Adipocyte (in vitro differentiated cells): ENCODE results near the gene ARHGEF19.
"Not testable (repeated sequence)": the region's sequence is repeated elsewhere in the genome, so short reads cannot be mapped to it uniquely, and the experiment has no call there.

ENCODE experiments used
- DNase-seq: peaks from one replicate; pipeline ENCODE4 v3.0.0-alpha.2; 2015; ENCODE audit warnings: low read depth
- H3K27me3 ChIP-seq: replicated peaks from 2 replicates; pipeline ENCODE4 v1.7.0; 2013; ENCODE audit warnings: mild to moderate bottlenecking, low read length, moderate library complexity; ENCODE audit not compliant: control insufficient read depth, insufficient read depth
- H3K36me3 ChIP-seq: 2 replicates; pipeline ENCODE4 v1.7.0; 2013; ENCODE audit warnings: low read length, mild to moderate bottlenecking, moderate library complexity; ENCODE audit not compliant: control insufficient read depth, insufficient read depth, severe bottlenecking
- H3K4me1 ChIP-seq: 2 replicates; pipeline ENCODE4 v1.7.0; 2013; ENCODE audit warnings: mild to moderate bottlenecking, low read length, moderate library complexity; ENCODE audit not compliant: control insufficient read depth, insufficient read depth
- H3K4me3 ChIP-seq: 2 replicates; pipeline ENCODE4 v1.7.0; 2013; ENCODE audit warnings: mild to moderate bottlenecking, low read length, moderate library complexity
- H3K9ac ChIP-seq: 2 replicates; pipeline ENCODE4 v1.7.0; 2013; ENCODE audit warnings: mild to moderate bottlenecking, low read length, moderate library complexity
- H3K9me3 ChIP-seq: 2 replicates; pipeline ENCODE4 v1.7.0; 2013; ENCODE audit warnings: mild to moderate bottlenecking, low read length, moderate library complexity; ENCODE audit not compliant: control insufficient read depth

The ARHGEF19 gene

GRCh38 chr1:16218014-16218673, 5.7 kb upstream of the ARHGEF19 start:
- Histone ChIP-seq H3K27me3 (peaks cover 6% of the 10 kb centered on the region), H3K4me3 (no peak overlapping the region), H3K9ac (no peak overlapping the region), H3K36me3 (no peaks in the 10 kb centered on the region), H3K4me1 (peaks cover 12% of the 10 kb centered on the region), H3K9me3 (no peaks in the 10 kb centered on the region)
- no peak for DNase-seq

DNA sequence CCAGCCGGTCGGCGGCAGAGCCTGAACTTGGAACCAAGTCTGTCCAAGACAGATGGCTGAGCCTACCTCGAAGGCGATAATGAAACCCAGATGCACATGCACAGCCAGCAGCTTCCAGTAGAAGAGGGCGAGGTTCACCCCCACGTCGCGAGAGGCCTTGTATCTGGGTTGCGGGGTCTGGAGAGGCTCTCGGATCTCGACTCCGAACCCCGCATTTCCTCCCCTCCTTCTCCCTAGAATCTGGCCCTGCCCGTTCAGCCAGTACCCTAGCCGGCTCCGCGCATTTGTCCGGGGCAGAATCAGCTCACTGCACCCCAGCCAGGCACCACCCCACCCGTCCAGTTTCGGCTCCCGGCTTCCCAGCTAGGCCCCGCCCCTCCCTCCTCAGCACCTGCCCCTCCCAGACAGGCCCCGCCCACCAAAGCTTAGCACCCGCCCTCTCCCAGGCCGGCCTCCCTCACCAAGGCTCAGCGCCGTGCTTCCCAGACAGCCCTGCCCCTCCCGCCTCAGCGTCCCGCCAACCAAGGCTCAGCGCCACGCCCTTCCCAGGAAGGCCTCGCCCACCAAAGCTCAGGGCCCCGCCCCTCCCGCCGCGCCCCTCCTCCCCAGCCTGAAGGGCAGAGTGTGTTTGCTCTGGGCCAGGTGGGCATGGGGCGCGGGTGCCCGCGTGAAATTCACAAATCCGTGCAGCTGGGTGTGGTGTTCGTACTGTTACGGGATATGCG, 4.8 kb upstream of the ARHGEF19 start:
- no peaks in the 10 kb centered on the region for H3K36me3 ChIP-seq
- peak overlapping the region; percentile 42 for H3K9ac ChIP-seq
- peak; percentile 99 for DNase-seq
- H3K27me3 ChIP-seq = peaks cover 6% of the 10 kb centered on the region
- H3K4me3 ChIP-seq = peak overlapping the region; percentile 79
- no peaks in the 10 kb centered on the region for H3K9me3 ChIP-seq
- H3K4me1 ChIP-seq = peaks cover 12% of the 10 kb centered on the region

DNA sequence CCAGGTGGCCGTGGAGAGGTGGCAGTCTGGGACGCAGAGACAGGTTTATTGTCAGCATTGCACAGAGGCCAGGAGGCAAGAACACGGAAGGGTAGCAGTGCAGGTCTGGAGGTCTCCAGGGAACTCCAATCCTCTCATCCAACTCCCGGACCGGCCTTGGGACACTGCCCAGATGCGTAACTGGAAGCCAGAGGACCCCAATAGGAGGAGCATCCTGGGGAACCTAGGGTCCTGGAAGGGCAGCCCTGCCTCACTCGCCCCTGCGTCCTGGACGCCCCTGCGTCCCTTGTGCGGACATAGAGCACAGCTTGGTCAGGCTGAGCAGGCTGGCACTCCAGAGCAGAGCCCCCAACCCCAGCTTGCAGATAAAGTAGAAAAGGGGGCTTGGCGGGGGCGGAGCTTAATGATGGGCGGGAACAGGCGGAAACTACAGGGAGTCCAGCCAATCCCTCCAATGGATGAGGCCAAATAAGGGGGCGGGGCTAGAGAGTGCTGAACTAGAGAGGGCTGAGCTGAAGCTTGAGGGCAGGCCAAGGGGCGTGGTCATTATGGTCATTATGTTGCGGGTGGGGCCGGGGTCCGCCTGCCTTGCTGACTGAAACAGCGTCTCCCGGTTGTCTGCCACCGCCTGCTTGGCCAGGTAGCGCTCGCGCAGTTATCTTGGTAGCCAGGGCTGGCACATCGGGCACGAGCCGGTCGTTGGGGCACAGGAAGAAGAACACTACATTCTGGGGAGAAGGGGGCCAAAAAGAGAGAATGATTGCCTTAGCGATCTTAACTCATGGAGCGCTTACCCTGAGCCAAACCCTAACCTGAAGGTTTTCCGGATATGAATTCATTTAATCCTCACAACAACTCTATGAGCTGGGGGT, 3.7 kb upstream of the ARHGEF19 start:
- H3K9ac ChIP-seq = peak overlapping the region; percentile 42
- no peaks in the 10 kb centered on the region for H3K36me3 ChIP-seq
- no peaks in the 10 kb centered on the region for H3K9me3 ChIP-seq
- H3K4me3 ChIP-seq = peak overlapping the region; percentile 79
- H3K4me1 ChIP-seq = peaks cover 12% of the 10 kb centered on the region
- DNase-seq = peak; percentile 87
- peaks cover 6% of the 10 kb centered on the region for H3K27me3 ChIP-seq

DNA sequence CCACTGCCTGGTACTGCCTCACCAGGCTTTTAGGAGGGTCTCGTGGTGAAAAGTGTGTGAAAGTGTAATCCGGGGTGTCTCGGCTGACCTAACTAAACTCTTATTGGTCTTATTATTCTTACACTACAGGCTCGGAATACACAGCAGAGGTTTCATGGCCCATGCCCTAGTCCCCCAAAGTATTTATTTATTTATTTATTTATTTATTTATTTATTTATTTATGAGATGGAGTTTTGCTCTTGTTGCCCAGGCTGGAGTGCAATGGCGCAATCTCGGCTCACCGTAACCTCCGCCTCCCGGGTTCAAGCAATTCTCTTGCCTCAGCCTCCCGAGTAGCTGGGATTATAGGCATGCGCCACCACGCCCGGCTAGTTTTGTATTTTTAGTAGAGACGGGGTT, 2.8 kb upstream of the ARHGEF19 start:
- not testable (repeated sequence) for H3K27me3 ChIP-seq

GRCh38 chr1:16213544-16213943, 1.1 kb upstream of the ARHGEF19 start:
- peaks cover 12% of the 10 kb centered on the region for H3K4me1 ChIP-seq
- not testable (repeated sequence) for DNase-seq, H3K9me3 ChIP-seq, H3K36me3 ChIP-seq, H3K27me3 ChIP-seq, H3K9ac ChIP-seq, H3K4me3 ChIP-seq

More for the DNA sequence above, 2.8 kb upstream of the ARHGEF19 start:
- not testable (repeated sequence) for DNase-seq, H3K4me3 ChIP-seq, H3K36me3 ChIP-seq, H3K9ac ChIP-seq, H3K9me3 ChIP-seq
- H3K4me1 ChIP-seq = peaks cover 12% of the 10 kb centered on the region

- Histone ChIP-seq H3K4me1 (peaks cover 12% of the 10 kb centered on the region), H3K9ac (no peak overlapping the region), H3K9me3 (no peaks in the 10 kb centered on the region), H3K4me3 (no peak overlapping the region), H3K27me3 (peaks cover 8% of the 10 kb centered on the region), H3K36me3 (no peaks in the 10 kb centered on the region)
- DNase-seq = no peak
These were observed 561 bp upstream of the ARHGEF19 start for GRCh38 chr1:16213013-16213412.

DNA sequence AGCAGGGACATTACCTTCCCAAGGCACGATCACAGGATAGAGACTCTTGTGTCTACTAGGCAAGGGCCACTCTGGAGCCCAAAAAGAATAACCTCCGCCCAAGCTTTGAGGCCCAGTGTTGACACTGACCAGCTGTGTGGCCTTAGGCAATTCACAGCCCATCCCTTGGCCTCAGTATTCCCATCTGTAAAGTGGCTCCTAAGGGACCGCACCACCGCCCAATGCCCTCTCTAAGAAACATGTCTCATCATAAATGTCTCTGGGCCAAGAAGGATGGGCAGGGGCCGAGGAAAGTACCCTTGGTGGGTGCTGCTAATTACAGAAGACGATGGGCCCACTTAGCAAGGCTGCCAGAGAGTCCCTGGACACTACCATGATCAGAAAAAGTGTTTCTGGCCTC, 628 bp downstream of the ARHGEF19 start:
- no peaks in the 10 kb centered on the region for H3K9me3 ChIP-seq
- H3K4me3 ChIP-seq = no peak overlapping the region
- DNase-seq = no peak
- no peaks in the 10 kb centered on the region for H3K36me3 ChIP-seq
- peaks cover 6% of the 10 kb centered on the region for H3K4me1 ChIP-seq
- peaks cover 8% of the 10 kb centered on the region for H3K27me3 ChIP-seq
- H3K9ac ChIP-seq = no peak overlapping the region

DNA sequence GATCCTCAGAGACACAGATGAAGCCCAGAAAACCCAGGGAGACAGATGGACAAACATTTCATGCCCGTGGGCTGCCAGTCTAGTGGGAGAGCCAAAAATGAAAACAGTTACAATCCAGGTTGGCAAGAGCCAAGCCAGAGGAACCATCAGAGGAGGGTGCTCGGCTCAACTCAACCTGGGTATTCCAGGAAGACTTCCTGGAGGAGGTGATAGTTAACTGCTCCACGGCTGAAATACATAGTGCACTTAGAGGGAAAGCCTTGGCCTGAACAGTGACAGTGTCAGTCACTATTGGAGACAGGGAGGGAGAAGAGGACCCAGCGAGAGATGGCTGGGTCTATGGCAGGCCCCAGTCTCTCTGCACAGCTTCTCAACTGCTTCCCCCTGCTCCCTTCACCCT, 1.9 kb downstream of the ARHGEF19 start:
- DNase-seq = no peak
- peaks cover 8% of the 10 kb centered on the region for H3K27me3 ChIP-seq
- no peak overlapping the region for H3K4me3 ChIP-seq
- no peaks in the 10 kb centered on the region for H3K36me3 ChIP-seq
- no peaks in the 10 kb centered on the region for H3K9me3 ChIP-seq
- no peak overlapping the region for H3K9ac ChIP-seq
- H3K4me1 ChIP-seq = no peaks in the 10 kb centered on the region

DNA sequence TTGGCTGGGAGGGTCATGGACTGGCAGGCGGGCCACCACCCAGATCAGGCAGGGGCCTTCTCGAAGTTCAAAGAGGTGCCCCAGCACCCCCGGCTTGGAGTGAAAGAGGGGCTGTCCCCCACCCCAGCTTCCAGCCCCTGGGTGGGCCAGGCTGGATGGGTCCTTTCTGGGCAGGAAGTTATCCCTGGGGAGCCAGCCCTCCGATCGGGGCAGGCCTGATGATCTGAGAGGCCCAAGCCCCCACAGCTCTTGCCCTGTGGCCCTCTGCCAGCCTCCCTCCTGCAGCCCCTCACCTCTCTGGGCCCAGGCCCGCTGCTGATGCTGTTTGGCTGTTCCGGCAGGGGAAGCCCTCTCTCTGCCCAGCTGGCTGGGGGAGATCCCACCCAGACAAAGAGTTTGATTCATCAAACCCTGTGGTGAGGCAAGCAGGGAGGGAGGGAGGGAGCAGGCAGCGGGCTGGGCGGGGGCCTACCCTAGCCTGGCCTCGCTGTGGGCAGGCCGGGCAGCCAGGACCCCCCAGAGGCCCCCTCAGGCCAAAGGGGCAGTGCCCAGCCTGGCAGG, 2.5 kb downstream of the ARHGEF19 start:
- DNase-seq = peak; percentile 16
- H3K36me3 ChIP-seq = no peaks in the 10 kb centered on the region
- no peaks in the 10 kb centered on the region for H3K9me3 ChIP-seq
- no peak overlapping the region for H3K9ac ChIP-seq
- H3K4me1 ChIP-seq = no peaks in the 10 kb centered on the region
- H3K27me3 ChIP-seq = peaks cover 8% of the 10 kb centered on the region
- H3K4me3 ChIP-seq = no peak overlapping the region

DNA sequence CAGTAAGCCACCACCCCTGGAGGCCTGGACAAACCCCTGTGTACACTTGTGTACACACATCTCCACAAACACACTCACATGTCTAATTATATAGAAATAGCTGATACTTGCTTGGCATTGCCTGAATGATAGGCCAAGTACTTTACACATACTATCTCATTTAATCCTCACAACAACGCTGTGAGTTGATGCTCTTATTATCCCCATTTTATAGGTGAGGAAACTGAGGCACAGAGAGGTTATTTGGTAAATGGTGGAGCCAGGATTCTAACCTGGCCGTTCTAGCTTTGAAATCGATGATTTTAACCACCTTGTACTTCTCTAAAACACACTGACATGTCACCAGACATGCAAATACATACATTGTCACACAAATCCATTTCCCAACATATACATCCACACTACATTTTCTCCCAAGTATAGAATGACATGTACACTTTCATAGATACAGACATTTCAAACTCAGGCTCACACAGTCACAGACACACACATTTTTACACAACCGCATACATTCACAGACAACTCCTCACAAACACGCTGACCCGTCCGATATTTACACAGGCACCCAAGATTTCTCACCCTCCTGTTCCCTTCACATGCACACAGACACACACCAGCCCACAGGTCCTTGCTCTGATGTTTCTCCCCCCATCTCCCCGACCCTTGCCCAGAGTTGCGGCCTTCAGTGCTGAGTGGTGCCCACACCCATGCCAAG, 3.2 kb downstream of the ARHGEF19 start:
- H3K4me3 ChIP-seq = no peak overlapping the region
- H3K36me3 ChIP-seq = no peaks in the 10 kb centered on the region
- no peaks in the 10 kb centered on the region for H3K4me1 ChIP-seq
- H3K27me3 ChIP-seq = peaks cover 8% of the 10 kb centered on the region
- no peaks in the 10 kb centered on the region for H3K9me3 ChIP-seq
- H3K9ac ChIP-seq = no peak overlapping the region
- no peak for DNase-seq
